Breast epithelium (tissue), 4 donors: ENCODE results near the gene VGLL1. TPM values are rescaled to one million over a fixed set of nuclear protein-coding genes. Genes with fewer than 3 reads are reported as not detected.

Source experiments
- DNase-seq, 2 donors: peaks; one replicate each; pipeline ENCODE4 v3.0.0-alpha.2; 2019; ENCODE audit warnings: low spot score in 2 of 2
- H3K27ac ChIP-seq, 2 donors: fragments of 200-600 bp; sonication (generic) in 1 of 2; one replicate each; pipeline ENCODE4 v1.5.1; 2016 to 2019; ENCODE audit warnings: mild to moderate bottlenecking in 1 of 2
- H3K27me3 ChIP-seq, 2 donors: fragments of 200-600 bp; sonication (generic) in 1 of 2; one replicate each; pipeline versions ENCODE4 v1.5.1 to v1.6.0; 2017 to 2019; ENCODE audit warnings: control low read depth in 1 of 2, mild to moderate bottlenecking in 1 of 2
- H3K36me3 ChIP-seq: fragments of 200-600 bp; one replicate; pipeline ENCODE4 v1.5.1; 2019
- H3K4me1 ChIP-seq, 2 donors: fragments of 200-600 bp; sonication (generic); one replicate each; pipeline ENCODE4 v1.5.1; 2016 to 2019; ENCODE audit warnings: control low read depth in 1 of 2
- H3K4me3 ChIP-seq, 3 donors: fragments of 200-600 bp; sonication (generic); 1 replicate in 2 of 3; 2 replicates in 1 of 3; pipeline ENCODE4 v1.5.1; 2016 to 2019; ENCODE audit warnings: mild to moderate bottlenecking in 3 of 3, moderate library complexity in 2 of 3
- H3K9me3 ChIP-seq, 2 donors: fragments of 200-600 bp; sonication (generic) in 1 of 2; one replicate each; pipeline ENCODE4 v1.5.1; 2016 to 2019; ENCODE audit warnings: control low read depth in 1 of 2
- POLR2A ChIP-seq: fragments of 450-650 bp; IDR thresholded peaks from one replicate; pipeline ENCODE4 v1.6.1; 2016; ENCODE audit warnings: antibody characterized with exemption, mild to moderate bottlenecking, moderate library complexity
- POLR2AphosphoS5 ChIP-seq, 3 donors: sonication (generic); formaldehyde crosslinking; IDR thresholded peaks; one replicate each; pipeline ENCODE4 v1.6.1; 2017; ENCODE audit warnings: antibody characterized with exemption in 3 of 3
- intact Hi-C: fragments of 100-400 bp; cut with DNase I; formaldehyde crosslinking; loops from one replicate; pipeline ENCODE4 v1.15.1; 2023; ENCODE audit warnings: low total_unique reads
- total RNA-seq, 3 donors: library from RNA; depleted of rRNA; stranded (reverse); fragments of >200 nt; gene quantifications; one replicate each; pipeline ENCODE4 v1.1.0, GENCODE V29; 2016
- TF ChIP-seq, protein P1 (sequence below), 3 donors: fragments of 450-650 bp; IDR thresholded peaks; one replicate each; pipeline ENCODE4 v1.5.1; 2016 to 2017; ENCODE audit warnings: antibody characterized with exemption in 3 of 3, mild to moderate bottlenecking in 3 of 3, moderate library complexity in 3 of 3

The VGLL1 gene
- total RNA-seq, 3 donors from 2014 or later = 2.5 to 3.9 TPM; not detected in 1

DNA sequence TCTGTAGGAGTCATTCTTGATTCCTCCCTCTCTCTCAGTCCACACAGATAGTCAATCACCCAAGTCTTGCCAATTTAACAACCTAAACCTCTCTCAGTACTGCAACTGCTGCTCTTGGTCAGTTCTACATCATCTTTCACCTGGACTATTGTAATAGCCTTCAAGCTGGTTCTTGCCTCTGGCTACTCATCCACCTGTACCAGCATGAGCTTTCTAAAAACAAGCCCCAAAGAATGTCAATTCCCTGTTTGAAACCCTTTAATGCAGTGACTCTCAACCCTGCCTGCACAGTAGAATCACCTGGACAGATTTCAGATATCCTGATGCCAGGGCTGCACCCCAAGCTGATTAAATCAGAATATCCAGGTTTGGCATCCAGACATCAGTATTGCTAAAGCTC, 48.3 kb downstream of the VGLL1 start:
- no peak overlapping the region for H3K4me3 ChIP-seq
- no peak overlapping the region for H3K27ac ChIP-seq
- intact Hi-C loops = no loop called here
- TF ChIP-seq POLR2AphosphoS5 (IDR thresholded peaks at IDR 0.05) (no peak), POLR2A (no peak)
- TF ChIP-seq, protein P1, sequence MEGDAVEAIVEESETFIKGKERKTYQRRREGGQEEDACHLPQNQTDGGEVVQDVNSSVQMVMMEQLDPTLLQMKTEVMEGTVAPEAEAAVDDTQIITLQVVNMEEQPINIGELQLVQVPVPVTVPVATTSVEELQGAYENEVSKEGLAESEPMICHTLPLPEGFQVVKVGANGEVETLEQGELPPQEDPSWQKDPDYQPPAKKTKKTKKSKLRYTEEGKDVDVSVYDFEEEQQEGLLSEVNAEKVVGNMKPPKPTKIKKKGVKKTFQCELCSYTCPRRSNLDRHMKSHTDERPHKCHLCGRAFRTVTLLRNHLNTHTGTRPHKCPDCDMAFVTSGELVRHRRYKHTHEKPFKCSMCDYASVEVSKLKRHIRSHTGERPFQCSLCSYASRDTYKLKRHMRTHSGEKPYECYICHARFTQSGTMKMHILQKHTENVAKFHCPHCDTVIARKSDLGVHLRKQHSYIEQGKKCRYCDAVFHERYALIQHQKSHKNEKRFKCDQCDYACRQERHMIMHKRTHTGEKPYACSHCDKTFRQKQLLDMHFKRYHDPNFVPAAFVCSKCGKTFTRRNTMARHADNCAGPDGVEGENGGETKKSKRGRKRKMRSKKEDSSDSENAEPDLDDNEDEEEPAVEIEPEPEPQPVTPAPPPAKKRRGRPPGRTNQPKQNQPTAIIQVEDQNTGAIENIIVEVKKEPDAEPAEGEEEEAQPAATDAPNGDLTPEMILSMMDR (IDR thresholded peaks at IDR 0.05) = no peak
- H3K36me3 ChIP-seq = no peaks in the 10 kb centered on the region
- no peak for DNase-seq
- H3K9me3 ChIP-seq = no peaks in the 10 kb centered on the region
- H3K4me1 ChIP-seq = no peaks in the 10 kb centered on the region
- H3K27me3 ChIP-seq = peaks cover 0 to 67% of the 10 kb centered on the region in 2 donors

DNA sequence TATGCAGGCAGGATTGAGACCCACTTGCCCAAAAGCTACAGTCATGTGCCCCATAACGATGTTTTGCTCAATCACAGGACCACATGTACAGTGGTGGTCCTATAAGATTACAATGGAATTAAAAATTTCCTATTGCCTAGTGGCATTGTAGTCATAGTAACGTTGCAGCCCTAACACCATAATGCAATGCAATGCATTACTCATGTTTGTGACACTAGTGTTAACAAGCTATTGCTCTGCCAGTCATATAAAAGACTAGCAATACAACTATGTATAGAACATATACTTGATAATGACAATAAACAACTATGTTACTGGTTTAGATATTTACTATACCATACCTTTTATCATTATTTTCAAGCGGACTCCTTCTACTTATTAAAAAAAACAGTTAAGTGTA, 50.6 kb downstream of the VGLL1 start:
- no peak overlapping the region for H3K4me3 ChIP-seq
- no peaks in the 10 kb centered on the region for H3K9me3 ChIP-seq
- DNase-seq = no peak
- H3K27me3 ChIP-seq = peaks cover 0 to 57% of the 10 kb centered on the region in 2 donors
- H3K4me1 ChIP-seq = no peaks in the 10 kb centered on the region
- intact Hi-C loops = no loop called here
- no peak overlapping the region for H3K27ac ChIP-seq
- TF ChIP-seq POLR2AphosphoS5 (IDR thresholded peaks at IDR 0.05) = no peak
- TF ChIP-seq, protein P1 (IDR thresholded peaks at IDR 0.05) = no peak
- TF ChIP-seq POLR2A = no peak
- H3K36me3 ChIP-seq = no peaks in the 10 kb centered on the region

DNA sequence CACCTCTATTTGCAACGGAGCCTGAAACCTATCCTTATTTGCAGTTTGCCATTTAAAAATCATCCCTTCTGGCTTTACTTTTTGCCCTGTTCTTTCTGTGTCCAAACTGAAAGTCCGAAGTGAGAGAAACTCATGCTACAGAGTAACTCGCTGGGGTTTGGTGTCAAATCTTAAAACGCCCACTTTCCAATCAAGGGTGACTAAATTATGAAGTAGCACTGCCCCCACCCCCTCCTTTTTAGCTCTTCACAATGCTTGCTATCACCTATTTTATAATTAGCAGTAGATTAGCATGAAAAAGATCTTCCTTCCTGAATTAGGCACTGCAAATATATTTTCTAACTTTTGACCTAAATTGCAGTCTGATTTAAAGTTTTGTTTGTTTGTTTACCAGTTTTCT, 52.5 kb downstream of the VGLL1 start:
- TF ChIP-seq, protein P1 (IDR thresholded peaks at IDR 0.05) = no peak
- TF ChIP-seq POLR2AphosphoS5 (IDR thresholded peaks at IDR 0.05) (no peak), POLR2A (no peak)
- Histone ChIP-seq H3K27me3 (peaks cover 0 to 42% of the 10 kb centered on the region in 2 donors), H3K4me1 (no peaks in the 10 kb centered on the region), H3K4me3 (no peak overlapping the region), H3K9me3 (no peaks in the 10 kb centered on the region), H3K36me3 (no peaks in the 10 kb centered on the region), H3K27ac (no peak overlapping the region)
- no peak for DNase-seq
- intact Hi-C loops = no loop called here

DNA sequence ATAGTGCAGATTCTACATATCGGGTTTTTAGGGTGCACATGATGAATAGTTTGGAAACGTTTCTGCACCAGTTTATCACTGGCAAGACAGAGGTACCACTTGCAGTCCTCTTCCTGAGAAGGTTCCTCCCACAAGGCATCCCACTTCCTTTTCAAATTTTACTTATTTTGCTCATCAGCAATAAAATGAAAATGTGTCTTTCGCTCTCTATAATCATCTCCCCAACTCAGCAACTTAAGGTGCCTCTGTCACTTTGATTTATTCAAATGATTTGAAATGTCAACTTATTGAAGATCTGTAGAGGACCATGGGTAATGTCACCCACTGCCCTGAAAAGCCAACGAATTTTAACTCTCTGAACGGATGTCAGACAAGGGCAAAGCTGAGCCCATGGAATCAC, 53.2 kb downstream of the VGLL1 start:
- intact Hi-C loops = no loop called here
- Histone ChIP-seq H3K9me3 (no peaks in the 10 kb centered on the region), H3K27me3 (peaks cover 0 to 35% of the 10 kb centered on the region in 2 donors)

DNA sequence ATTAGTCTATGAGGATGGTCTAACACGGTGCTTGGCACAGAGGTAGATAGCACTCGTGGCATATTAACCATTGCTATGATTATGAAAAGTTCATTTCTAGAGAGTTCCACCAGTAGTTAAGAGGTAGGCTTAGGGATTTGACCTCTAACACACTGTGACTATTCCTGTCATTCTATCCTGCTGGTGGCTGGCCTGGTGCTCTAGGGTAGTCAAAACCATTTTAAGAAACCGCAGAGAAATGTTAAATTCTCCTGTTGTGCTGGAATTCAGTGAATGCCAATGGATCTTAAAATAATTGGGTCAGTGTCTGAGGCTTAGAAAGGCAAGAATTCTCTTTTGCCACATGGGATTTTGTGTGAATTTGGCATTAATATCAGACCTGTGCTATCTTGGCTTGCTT, 53.9 kb downstream of the VGLL1 start:
- peak overlapping the region; percentile 38 to 52 for H3K27ac ChIP-seq
- DNase-seq = no peak
- intact Hi-C loops = no loop called here

More for the DNA sequence above, 53.2 kb downstream of the VGLL1 start:
- no peaks in the 10 kb centered on the region for H3K4me1 ChIP-seq
- no peak overlapping the region for H3K27ac ChIP-seq
- no peak for TF ChIP-seq POLR2AphosphoS5 (IDR thresholded peaks at IDR 0.05)
- TF ChIP-seq, protein P1 (IDR thresholded peaks at IDR 0.05) = no peak
- DNase-seq = no peak
- H3K36me3 ChIP-seq = no peaks in the 10 kb centered on the region
- H3K4me3 ChIP-seq = no peak overlapping the region

More for the DNA sequence above, 53.9 kb downstream of the VGLL1 start:
- H3K9me3 ChIP-seq = no peaks in the 10 kb centered on the region
- TF ChIP-seq POLR2A = no peak
- TF ChIP-seq, protein P1 (IDR thresholded peaks at IDR 0.05) = no peak
- TF ChIP-seq POLR2AphosphoS5 (IDR thresholded peaks at IDR 0.05) = no peak
- no peak overlapping the region for H3K4me3 ChIP-seq
- no peaks in the 10 kb centered on the region for H3K36me3 ChIP-seq
- peaks cover 0 to 28% of the 10 kb centered on the region in 2 donors for H3K27me3 ChIP-seq
- H3K4me1 ChIP-seq = no peaks in the 10 kb centered on the region
